NB4 (cell line): ENCODE results near the gene TMOD4.

Experiments
- CTCF ChIP-seq: IDR thresholded peaks from one replicate; pipeline ENCODE4 v1.5.1; 2012; ENCODE audit warnings: low read depth, low read length
- MAX ChIP-seq: IDR thresholded peaks from 2 replicates; pipeline ENCODE4 v1.6.1; 2011; ENCODE audit warnings: low read depth, low read length
- POLR2A ChIP-seq: IDR thresholded peaks from 2 replicates; pipeline ENCODE4 v1.6.1; 2011; ENCODE audit warnings: mild to moderate bottlenecking; ENCODE audit not compliant: insufficient read length; ENCODE audit errors: extremely low read depth

- TF ChIP-seq POLR2A (no peak), CTCF (no peak), MAX (no peak)
Observed at GRCh38 chr1:151158751-151159251, 17.0 kb downstream of the TMOD4 start.
